Measurements from ENCODE around the gene CD79B. TPM values are rescaled to one million over a fixed set of nuclear protein-coding genes. Genes with fewer than 3 reads are reported as not detected.

Gene CD79B
- total RNA-seq, 1 experiment from 2014 or later = not detected

- Mint-ChIP-seq H3K27ac (ENCODE audit: unreplicated experiment) (no peak overlapping the region), H3K9me3 (ENCODE audit: low read depth, unreplicated experiment) (no peaks in the 10 kb centered on the region), H3K36me3 (ENCODE audit: insufficient read depth, unreplicated experiment) (no peaks in the 10 kb centered on the region), H3K4me1 (ENCODE audit: low read depth, unreplicated experiment) (no peaks in the 10 kb centered on the region), H3K4me3 (ENCODE audit: low read depth, unreplicated experiment) (no peak overlapping the region), H3K27me3 (ENCODE audit: unreplicated experiment) (peaks cover 21% of the 10 kb centered on the region)
- BruUV-seq (replicated peaks) = no TSS peak
- intact Hi-C loops (cut with micrococcal nuclease; ENCODE audit: unreplicated experiment) = no loop called here
- CTCF ChIA-PET = no interaction called here
- TF ChIP-seq, protein P1, sequence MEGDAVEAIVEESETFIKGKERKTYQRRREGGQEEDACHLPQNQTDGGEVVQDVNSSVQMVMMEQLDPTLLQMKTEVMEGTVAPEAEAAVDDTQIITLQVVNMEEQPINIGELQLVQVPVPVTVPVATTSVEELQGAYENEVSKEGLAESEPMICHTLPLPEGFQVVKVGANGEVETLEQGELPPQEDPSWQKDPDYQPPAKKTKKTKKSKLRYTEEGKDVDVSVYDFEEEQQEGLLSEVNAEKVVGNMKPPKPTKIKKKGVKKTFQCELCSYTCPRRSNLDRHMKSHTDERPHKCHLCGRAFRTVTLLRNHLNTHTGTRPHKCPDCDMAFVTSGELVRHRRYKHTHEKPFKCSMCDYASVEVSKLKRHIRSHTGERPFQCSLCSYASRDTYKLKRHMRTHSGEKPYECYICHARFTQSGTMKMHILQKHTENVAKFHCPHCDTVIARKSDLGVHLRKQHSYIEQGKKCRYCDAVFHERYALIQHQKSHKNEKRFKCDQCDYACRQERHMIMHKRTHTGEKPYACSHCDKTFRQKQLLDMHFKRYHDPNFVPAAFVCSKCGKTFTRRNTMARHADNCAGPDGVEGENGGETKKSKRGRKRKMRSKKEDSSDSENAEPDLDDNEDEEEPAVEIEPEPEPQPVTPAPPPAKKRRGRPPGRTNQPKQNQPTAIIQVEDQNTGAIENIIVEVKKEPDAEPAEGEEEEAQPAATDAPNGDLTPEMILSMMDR (IDR thresholded peaks at IDR 0.05; ENCODE audit: unreplicated experiment) = no peak
- no peak for DNase-seq
Observed at GRCh38 chr17:63929860-63930766, 2.0 kb downstream of the CD79B start.

DNA sequence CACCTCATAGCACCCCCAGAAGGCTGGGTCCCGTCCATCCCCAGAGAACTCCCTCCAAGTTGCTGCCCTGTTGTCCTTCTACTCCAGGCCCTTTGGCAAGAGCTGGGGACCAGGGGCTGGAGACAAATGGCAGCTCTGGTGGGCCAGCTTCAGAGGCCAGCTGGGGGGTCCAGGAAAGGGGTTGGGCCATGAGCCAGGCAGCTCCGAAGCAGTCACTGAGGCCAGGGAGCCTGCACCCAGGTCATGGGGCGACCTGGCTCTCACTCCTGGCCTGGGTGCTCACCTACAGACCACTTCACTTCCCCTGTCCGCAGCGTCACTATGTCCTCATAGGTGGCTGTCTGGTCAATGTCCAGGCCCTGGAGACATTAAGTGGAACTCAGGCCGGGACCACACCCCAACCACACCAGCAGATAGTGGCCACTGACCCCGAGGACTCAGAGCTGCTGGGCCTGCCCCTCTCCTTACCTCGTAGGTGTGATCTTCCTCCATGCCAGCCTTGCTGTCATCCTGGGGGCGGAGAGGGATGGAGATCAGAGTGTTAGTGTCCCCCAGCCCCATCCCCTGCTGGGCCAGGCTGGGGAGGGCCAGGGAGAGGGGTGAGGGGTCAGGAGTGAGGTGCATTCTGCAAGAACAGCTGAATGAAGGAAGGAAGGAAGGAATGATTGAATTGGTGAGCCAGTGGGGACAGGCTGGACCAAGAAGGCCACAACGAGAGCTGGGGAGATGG, 3.0 kb downstream of the CD79B start:
- Mint-ChIP-seq H3K27ac (ENCODE audit: unreplicated experiment) (no peak overlapping the region), H3K36me3 (ENCODE audit: insufficient read depth, unreplicated experiment) (no peaks in the 10 kb centered on the region), H3K4me3 (ENCODE audit: low read depth, unreplicated experiment) (no peak overlapping the region), H3K27me3 (ENCODE audit: unreplicated experiment) (peaks cover 21% of the 10 kb centered on the region), H3K4me1 (ENCODE audit: low read depth, unreplicated experiment) (no peaks in the 10 kb centered on the region), H3K9me3 (ENCODE audit: low read depth, unreplicated experiment) (no peaks in the 10 kb centered on the region)
- CTCF ChIA-PET = no interaction called here
- DNase-seq = no peak
- TF ChIP-seq, protein P1 (IDR thresholded peaks at IDR 0.05; ENCODE audit: unreplicated experiment) = no peak
- no TSS peak for BruUV-seq (replicated peaks)
- intact Hi-C loops (cut with micrococcal nuclease; ENCODE audit: unreplicated experiment) = no loop called here

GRCh38 chr17:63928172-63928666, 3.9 kb downstream of the CD79B start:
- CTCF ChIA-PET = no interaction called here
- Mint-ChIP-seq H3K36me3 (ENCODE audit: insufficient read depth, unreplicated experiment) (no peaks in the 10 kb centered on the region), H3K4me3 (ENCODE audit: low read depth, unreplicated experiment) (no peak overlapping the region), H3K27ac (ENCODE audit: unreplicated experiment) (no peak overlapping the region), H3K9me3 (ENCODE audit: low read depth, unreplicated experiment) (no peaks in the 10 kb centered on the region), H3K27me3 (ENCODE audit: unreplicated experiment) (peaks cover 17% of the 10 kb centered on the region), H3K4me1 (ENCODE audit: low read depth, unreplicated experiment) (no peaks in the 10 kb centered on the region)
- no TSS peak for BruUV-seq (replicated peaks)
- no peak for DNase-seq
- intact Hi-C loops (cut with micrococcal nuclease; ENCODE audit: unreplicated experiment) = no loop called here
- TF ChIP-seq, protein P1 (IDR thresholded peaks at IDR 0.05; ENCODE audit: unreplicated experiment) = no peak

- Mint-ChIP-seq H3K4me3 (ENCODE audit: low read depth, unreplicated experiment) (no peak overlapping the region), H3K36me3 (ENCODE audit: insufficient read depth, unreplicated experiment) (no peaks in the 10 kb centered on the region), H3K4me1 (ENCODE audit: low read depth, unreplicated experiment) (no peaks in the 10 kb centered on the region), H3K27ac (ENCODE audit: unreplicated experiment) (no peak overlapping the region), H3K27me3 (ENCODE audit: unreplicated experiment) (peaks cover 17% of the 10 kb centered on the region), H3K9me3 (ENCODE audit: low read depth, unreplicated experiment) (no peaks in the 10 kb centered on the region)
- CTCF ChIA-PET = no interaction called here
- BruUV-seq (replicated peaks) = no TSS peak
- TF ChIP-seq, protein P1 (IDR thresholded peaks at IDR 0.05; ENCODE audit: unreplicated experiment) = no peak
- intact Hi-C loops (cut with micrococcal nuclease; ENCODE audit: unreplicated experiment) = no loop called here
- no peak for DNase-seq
Observed at GRCh38 chr17:63927464-63928171, 4.5 kb downstream of the CD79B start.
